ENCODE results near the gene PLA2G3.

The PLA2G3 gene

GRCh38 chr22:31148488-31148887, 8.2 kb upstream of the PLA2G3 start:
- Histone ChIP-seq H3K36me3 (ENCODE audit: control insufficient read depth, insufficient read depth, low read length) (no peaks in the 10 kb centered on the region), H3K4me1 (ENCODE audit: control insufficient read depth, insufficient read depth, low read length) (peaks cover 6% of the 10 kb centered on the region; the same call in 1 of the 2 replicates), H3K9me3 (ENCODE audit: control insufficient read depth, insufficient read depth, low read depth, low read length) (peaks cover 6% of the 10 kb centered on the region; the same call in 1 of the 2 replicates), H3K27me3 (ENCODE audit: control insufficient read depth, insufficient read depth, low read length) (peaks cover 3% of the 10 kb centered on the region; the same call in 1 of the 2 replicates), H3K9ac (ENCODE audit: low read length) (no peak overlapping the region), H3K4me3 (ENCODE audit: low read depth, low read length) (no peak overlapping the region), H3K27ac (ENCODE audit: low read depth, low read length) (no peak overlapping the region)

- H3K4me1 ChIP-seq (ENCODE audit: control insufficient read depth, insufficient read depth, low read length), result peaks cover 20% of the 10 kb centered on the region
- H3K9me3 ChIP-seq (ENCODE audit: control insufficient read depth, insufficient read depth, low read depth, low read length), result peaks cover 6% of the 10 kb centered on the region; the same call in 1 of the 2 replicates
- H3K36me3 ChIP-seq (ENCODE audit: control insufficient read depth, insufficient read depth, low read length), result no peaks in the 10 kb centered on the region
- H3K27me3 ChIP-seq (ENCODE audit: control insufficient read depth, insufficient read depth, low read length), result peaks cover 3% of the 10 kb centered on the region; the same call in 1 of the 2 replicates
- no peak overlapping the region for H3K9ac ChIP-seq (ENCODE audit: low read length)
- H3K27ac ChIP-seq (ENCODE audit: low read depth, low read length), result no peak overlapping the region
- H3K4me3 ChIP-seq (ENCODE audit: low read depth, low read length), result no peak overlapping the region
These were observed 3.9 kb upstream of the PLA2G3 start for GRCh38 chr22:31144223-31144622.

GRCh38 chr22:31143537-31143936, 3.2 kb upstream of the PLA2G3 start:
- Histone ChIP-seq H3K27ac (ENCODE audit: low read depth, low read length) (no peak overlapping the region), H3K4me1 (ENCODE audit: control insufficient read depth, insufficient read depth, low read length) (peaks cover 23% of the 10 kb centered on the region), H3K4me3 (ENCODE audit: low read depth, low read length) (no peak overlapping the region), H3K27me3 (ENCODE audit: control insufficient read depth, insufficient read depth, low read length) (peaks cover 3% of the 10 kb centered on the region; the same call in 1 of the 2 replicates), H3K9ac (ENCODE audit: low read length) (no peak overlapping the region), H3K9me3 (ENCODE audit: control insufficient read depth, insufficient read depth, low read depth, low read length) (peaks cover 6% of the 10 kb centered on the region; the same call in 1 of the 2 replicates), H3K36me3 (ENCODE audit: control insufficient read depth, insufficient read depth, low read length) (no peaks in the 10 kb centered on the region)

GRCh38 chr22:31143038-31143437, 2.7 kb upstream of the PLA2G3 start:
- peaks cover 20% of the 10 kb centered on the region for H3K4me1 ChIP-seq (ENCODE audit: control insufficient read depth, insufficient read depth, low read length)
- H3K27me3 ChIP-seq (ENCODE audit: control insufficient read depth, insufficient read depth, low read length), result peaks cover 3% of the 10 kb centered on the region; the same call in 1 of the 2 replicates
- H3K36me3 ChIP-seq (ENCODE audit: control insufficient read depth, insufficient read depth, low read length), result 0 out of 2 replicates have a peak, but pooled peaks cover 3% of the 10 kb centered on the region
- H3K9me3 ChIP-seq (ENCODE audit: control insufficient read depth, insufficient read depth, low read depth, low read length), result peaks cover 6% of the 10 kb centered on the region; the same call in 1 of the 2 replicates
- H3K4me3 ChIP-seq (ENCODE audit: low read depth, low read length), result no peak overlapping the region
- H3K27ac ChIP-seq (ENCODE audit: low read depth, low read length), result no peak overlapping the region
- no peak overlapping the region for H3K9ac ChIP-seq (ENCODE audit: low read length)

- Histone ChIP-seq H3K27me3 (ENCODE audit: control insufficient read depth, insufficient read depth, low read length) (peaks cover 3% of the 10 kb centered on the region; the same call in 1 of the 2 replicates), H3K9me3 (ENCODE audit: control insufficient read depth, insufficient read depth, low read depth, low read length) (peaks cover 6% of the 10 kb centered on the region; the same call in 1 of the 2 replicates), H3K4me3 (ENCODE audit: low read depth, low read length) (no peak overlapping the region), H3K4me1 (ENCODE audit: control insufficient read depth, insufficient read depth, low read length) (peaks cover 20% of the 10 kb centered on the region), H3K27ac (ENCODE audit: low read depth, low read length) (no peak overlapping the region), H3K36me3 (ENCODE audit: control insufficient read depth, insufficient read depth, low read length) (peaks cover 9% of the 10 kb centered on the region; the same call in 1 of the 2 replicates), H3K9ac (ENCODE audit: low read length) (no peak overlapping the region)
These were observed 2.0 kb upstream of the PLA2G3 start for GRCh38 chr22:31142285-31142684.

GRCh38 chr22:31141551-31141950, 1.2 kb upstream of the PLA2G3 start:
- Histone ChIP-seq H3K4me1 (ENCODE audit: control insufficient read depth, insufficient read depth, low read length) (peaks cover 20% of the 10 kb centered on the region), H3K4me3 (ENCODE audit: low read depth, low read length) (no peak overlapping the region), H3K9me3 (ENCODE audit: control insufficient read depth, insufficient read depth, low read depth, low read length) (peaks cover 6% of the 10 kb centered on the region; the same call in 1 of the 2 replicates), H3K36me3 (ENCODE audit: control insufficient read depth, insufficient read depth, low read length) (peaks cover 16% of the 10 kb centered on the region), H3K27ac (ENCODE audit: low read depth, low read length) (no peak overlapping the region), H3K9ac (ENCODE audit: low read length) (no peak overlapping the region), H3K27me3 (ENCODE audit: control insufficient read depth, insufficient read depth, low read length) (peaks cover 3% of the 10 kb centered on the region; the same call in 1 of the 2 replicates)

GRCh38 chr22:31140746-31141145, 438 bp upstream of the PLA2G3 start:
- H3K4me1 ChIP-seq (ENCODE audit: control insufficient read depth, insufficient read depth, low read length), result peaks cover 20% of the 10 kb centered on the region
- peaks cover 24% of the 10 kb centered on the region for H3K36me3 ChIP-seq (ENCODE audit: control insufficient read depth, insufficient read depth, low read length)
- no peak overlapping the region for H3K4me3 ChIP-seq (ENCODE audit: low read depth, low read length)
- peaks cover 6% of the 10 kb centered on the region; the same call in 1 of the 2 replicates for H3K9me3 ChIP-seq (ENCODE audit: control insufficient read depth, insufficient read depth, low read depth, low read length)
- no peak overlapping the region; the same call in 1 of the 2 replicates for H3K27ac ChIP-seq (ENCODE audit: low read depth, low read length)
- H3K27me3 ChIP-seq (ENCODE audit: control insufficient read depth, insufficient read depth, low read length), result peaks cover 3% of the 10 kb centered on the region; the same call in 1 of the 2 replicates
- no peak overlapping the region for H3K9ac ChIP-seq (ENCODE audit: low read length)

GRCh38 chr22:31139066-31139465, 1.2 kb downstream of the PLA2G3 start:
- H3K4me1 ChIP-seq (ENCODE audit: control insufficient read depth, insufficient read depth, low read length), result peaks cover 20% of the 10 kb centered on the region
- peaks cover 3% of the 10 kb centered on the region; the same call in 1 of the 2 replicates for H3K27me3 ChIP-seq (ENCODE audit: control insufficient read depth, insufficient read depth, low read length)
- H3K36me3 ChIP-seq (ENCODE audit: control insufficient read depth, insufficient read depth, low read length), result peaks cover 38% of the 10 kb centered on the region
- H3K9me3 ChIP-seq (ENCODE audit: control insufficient read depth, insufficient read depth, low read depth, low read length), result no peaks in the 10 kb centered on the region
- H3K4me3 ChIP-seq (ENCODE audit: low read depth, low read length), result peak overlapping the region; percentile 50; the same call in 1 of the 2 replicates
- H3K9ac ChIP-seq (ENCODE audit: low read length), result no peak overlapping the region
- H3K27ac ChIP-seq (ENCODE audit: low read depth, low read length), result no peak overlapping the region

GRCh38 chr22:31138126-31138525, 2.2 kb downstream of the PLA2G3 start:
- H3K4me3 ChIP-seq (ENCODE audit: low read depth, low read length), result no peak overlapping the region
- no peak overlapping the region for H3K27ac ChIP-seq (ENCODE audit: low read depth, low read length)

GRCh38 chr22:31137721-31138120, 2.6 kb downstream of the PLA2G3 start:
- Histone ChIP-seq H3K27ac (ENCODE audit: low read depth, low read length) (no peak overlapping the region), H3K9ac (ENCODE audit: low read length) (no peak overlapping the region), H3K27me3 (ENCODE audit: control insufficient read depth, insufficient read depth, low read length) (no peaks in the 10 kb centered on the region), H3K4me1 (ENCODE audit: control insufficient read depth, insufficient read depth, low read length) (peaks cover 20% of the 10 kb centered on the region), H3K4me3 (ENCODE audit: low read depth, low read length) (no peak overlapping the region), H3K36me3 (ENCODE audit: control insufficient read depth, insufficient read depth, low read length) (peaks cover 50% of the 10 kb centered on the region), H3K9me3 (ENCODE audit: control insufficient read depth, insufficient read depth, low read depth, low read length) (no peaks in the 10 kb centered on the region)

More at GRCh38 chr22:31138126-31138525, 2.2 kb downstream of the PLA2G3 start:
- Histone ChIP-seq H3K36me3 (ENCODE audit: control insufficient read depth, insufficient read depth, low read length) (peaks cover 45% of the 10 kb centered on the region), H3K27me3 (ENCODE audit: control insufficient read depth, insufficient read depth, low read length) (no peaks in the 10 kb centered on the region), H3K4me1 (ENCODE audit: control insufficient read depth, insufficient read depth, low read length) (peaks cover 20% of the 10 kb centered on the region), H3K9ac (ENCODE audit: low read length) (no peak overlapping the region), H3K9me3 (ENCODE audit: control insufficient read depth, insufficient read depth, low read depth, low read length) (no peaks in the 10 kb centered on the region)

- Histone ChIP-seq H3K27me3 (ENCODE audit: control insufficient read depth, insufficient read depth, low read length) (no peaks in the 10 kb centered on the region), H3K4me1 (ENCODE audit: control insufficient read depth, insufficient read depth, low read length) (peaks cover 20% of the 10 kb centered on the region), H3K4me3 (ENCODE audit: low read depth, low read length) (no peak overlapping the region), H3K36me3 (ENCODE audit: control insufficient read depth, insufficient read depth, low read length) (peaks cover 51% of the 10 kb centered on the region), H3K9ac (ENCODE audit: low read length) (no peak overlapping the region), H3K9me3 (ENCODE audit: control insufficient read depth, insufficient read depth, low read depth, low read length) (no peaks in the 10 kb centered on the region), H3K27ac (ENCODE audit: low read depth, low read length) (no peak overlapping the region)
These were observed 3.6 kb downstream of the PLA2G3 start for GRCh38 chr22:31136711-31137110.

Measured in HUES6 (cell line).